ENCODE results near the gene SLC38A3.
"Not testable (repeated sequence)": the region's sequence is repeated elsewhere in the genome, so short reads cannot be mapped to it uniquely, and the experiment has no call there.

SLC38A3 gene

GRCh38 chr3:50211368-50211717 is 6.3 kb downstream of the SLC38A3 start:
- H3K9ac ChIP-seq (ENCODE audit: low read depth, low read length, poor library complexity); H3K4me1 ChIP-seq (ENCODE audit: control insufficient read depth in 2 of 2, insufficient read depth in 1 of 2, low read depth in 1 of 2, low read length in 2 of 2); H3K27ac ChIP-seq (replicated peaks; ENCODE audit: low read length); H2BK15ac ChIP-seq (ENCODE audit: low read length); H2BK12ac ChIP-seq (ENCODE audit: low read length); H3K36me3 ChIP-seq (replicated peaks in 1 of 2; ENCODE audit: control insufficient read depth in 2 of 2, insufficient read depth in 2 of 2, low read length in 2 of 2); H4K8ac ChIP-seq (ENCODE audit: low read depth, low read length); H3K4me3 ChIP-seq (ENCODE audit: low read length in 2 of 2); H3K14ac ChIP-seq (ENCODE audit: low read length); H2AK5ac ChIP-seq (ENCODE audit: low read depth, low read length); H3K4me2 ChIP-seq (ENCODE audit: insufficient read depth, low read length, poor library complexity, severe bottlenecking); H2BK120ac ChIP-seq (ENCODE audit: low read depth, low read length); H3K4ac ChIP-seq (ENCODE audit: low read length); DNase-seq (ENCODE audit: low spot score); H2BK5ac ChIP-seq (ENCODE audit: low read length); H4K91ac ChIP-seq (ENCODE audit: low read depth, low read length, poor library complexity); H3K23ac ChIP-seq (ENCODE audit: low read depth, low read length, poor library complexity); H3K9me3 ChIP-seq (replicated peaks in 1 of 2; ENCODE audit: control insufficient read depth in 2 of 2, insufficient read depth in 1 of 2, low read depth in 1 of 2, low read length in 2 of 2); H2AFZ ChIP-seq (ENCODE audit: low read length); H3K79me1 ChIP-seq (ENCODE audit: low read depth, low read length): not testable (repeated sequence)
- peaks cover 0 to 78% (median 7%) of the 10 kb centered on the region in 3 experiments for H3K27me3 ChIP-seq (ENCODE audit: control insufficient read depth in 3 of 3, insufficient read depth in 3 of 3, low read depth in 1 of 3, low read length in 3 of 3)
- WGBS, 2 donors (ENCODE audit: extremely low coverage in 2 of 2, insufficient read length in 2 of 2, insufficient replicate concordance in 1 of 2), result no CpG with 5 or more reads among the region's 5 CpGs
- peak overlapping the region; percentile 73 for H3K18ac ChIP-seq (ENCODE audit: low read length)

- H3K18ac ChIP-seq (ENCODE audit: low read length), result peak overlapping the region; percentile 50
- H3K27ac ChIP-seq (replicated peaks; ENCODE audit: low read length), result no peak overlapping the region
- H3K4me1 ChIP-seq (ENCODE audit: control insufficient read depth in 2 of 2, insufficient read depth in 1 of 2, low read depth in 1 of 2, low read length in 2 of 2), result peaks cover 0 to 7% of the 10 kb centered on the region in 2 donors
- no peaks in the 10 kb centered on the region for H3K9me3 ChIP-seq (replicated peaks in 1 of 2; ENCODE audit: control insufficient read depth in 2 of 2, insufficient read depth in 1 of 2, low read depth in 1 of 2, low read length in 2 of 2)
- no peak overlapping the region for H4K91ac ChIP-seq (ENCODE audit: low read depth, low read length, poor library complexity)
- no peak overlapping the region for H3K4me2 ChIP-seq (ENCODE audit: insufficient read depth, low read length, poor library complexity, severe bottlenecking)
- H3K14ac ChIP-seq (ENCODE audit: low read length), result no peak overlapping the region
- H4K8ac ChIP-seq (ENCODE audit: low read depth, low read length), result no peak overlapping the region
- H3K79me1 ChIP-seq (ENCODE audit: low read depth, low read length), result no peaks in the 10 kb centered on the region
- H2BK5ac ChIP-seq (ENCODE audit: low read length), result no peak overlapping the region
- DNase-seq (ENCODE audit: low spot score), result no peak
- no peak overlapping the region for H2BK120ac ChIP-seq (ENCODE audit: low read depth, low read length)
- no peak overlapping the region for H3K9ac ChIP-seq (ENCODE audit: low read depth, low read length, poor library complexity)
- H3K23ac ChIP-seq (ENCODE audit: low read depth, low read length, poor library complexity), result no peak overlapping the region
- no peaks in the 10 kb centered on the region for H3K36me3 ChIP-seq (replicated peaks in 1 of 2; ENCODE audit: control insufficient read depth in 2 of 2, insufficient read depth in 2 of 2, low read length in 2 of 2)
- H3K4ac ChIP-seq (ENCODE audit: low read length), result no peak overlapping the region
- no peak overlapping the region for H2BK12ac ChIP-seq (ENCODE audit: low read length)
- H2AFZ ChIP-seq (ENCODE audit: low read length), result no peak overlapping the region
- H2BK15ac ChIP-seq (ENCODE audit: low read length), result peak overlapping the region; percentile 20
- H2AK5ac ChIP-seq (ENCODE audit: low read depth, low read length), result peak overlapping the region; percentile 59
- no peak overlapping the region for H3K4me3 ChIP-seq (ENCODE audit: low read length in 2 of 2)
- no CpG with 5 or more reads among the region's 2 CpGs for WGBS, 2 donors (ENCODE audit: extremely low coverage in 2 of 2, insufficient read length in 2 of 2, insufficient replicate concordance in 1 of 2)
- H3K27me3 ChIP-seq (ENCODE audit: control insufficient read depth in 3 of 3, insufficient read depth in 3 of 3, low read depth in 1 of 3, low read length in 3 of 3), result peaks cover 0 to 72% (median 1%) of the 10 kb centered on the region in 3 experiments
Measured at GRCh38 chr3:50211930-50212329, 6.9 kb downstream of the SLC38A3 start.

- Histone ChIP-seq H3K4me2 (ENCODE audit: insufficient read depth, low read length, poor library complexity, severe bottlenecking) (no peak overlapping the region), H3K36me3 (replicated peaks in 1 of 2; ENCODE audit: control insufficient read depth in 2 of 2, insufficient read depth in 2 of 2, low read length in 2 of 2) (no peaks in the 10 kb centered on the region), H3K9me3 (replicated peaks in 1 of 2; ENCODE audit: control insufficient read depth in 2 of 2, insufficient read depth in 1 of 2, low read depth in 1 of 2, low read length in 2 of 2) (no peaks in the 10 kb centered on the region), H2BK12ac (ENCODE audit: low read length) (no peak overlapping the region), H3K9ac (ENCODE audit: low read depth, low read length, poor library complexity) (no peak overlapping the region), H3K23ac (ENCODE audit: low read depth, low read length, poor library complexity) (no peak overlapping the region), H3K79me1 (ENCODE audit: low read depth, low read length) (no peaks in the 10 kb centered on the region), H3K4me1 (ENCODE audit: control insufficient read depth in 2 of 2, insufficient read depth in 1 of 2, low read depth in 1 of 2, low read length in 2 of 2) (peaks cover 0 to 7% of the 10 kb centered on the region in 2 donors), H2BK5ac (ENCODE audit: low read length) (no peak overlapping the region), H3K27me3 (ENCODE audit: control insufficient read depth in 3 of 3, insufficient read depth in 3 of 3, low read depth in 1 of 3, low read length in 3 of 3) (peaks cover 0 to 68% (median 0%) of the 10 kb centered on the region in 3 experiments), H2AFZ (ENCODE audit: low read length) (no peak overlapping the region), H2BK120ac (ENCODE audit: low read depth, low read length) (peak overlapping the region; percentile 77), H4K91ac (ENCODE audit: low read depth, low read length, poor library complexity) (no peak overlapping the region), H3K4me3 (ENCODE audit: low read length in 2 of 2) (no peak overlapping the region), H3K4ac (ENCODE audit: low read length) (no peak overlapping the region), H3K14ac (ENCODE audit: low read length) (no peak overlapping the region), H3K27ac (replicated peaks; ENCODE audit: low read length) (no peak overlapping the region), H4K8ac (ENCODE audit: low read depth, low read length) (no peak overlapping the region), H2AK5ac (ENCODE audit: low read depth, low read length) (peak overlapping the region; percentile 78), H3K18ac (ENCODE audit: low read length) (peak overlapping the region; percentile 74), H2BK15ac (ENCODE audit: low read length) (no peak overlapping the region)
- no CpG with 5 or more reads among the region's 4 CpGs for WGBS, 2 donors (ENCODE audit: extremely low coverage in 2 of 2, insufficient read length in 2 of 2, insufficient replicate concordance in 1 of 2)
- no peak for DNase-seq (ENCODE audit: low spot score)
Measured at GRCh38 chr3:50212502-50212901, 7.4 kb downstream of the SLC38A3 start.

GRCh38 chr3:50212971-50213370 is 7.9 kb downstream of the SLC38A3 start:
- Histone ChIP-seq H2BK12ac (ENCODE audit: low read length) (no peak overlapping the region), H3K4me3 (ENCODE audit: low read length in 2 of 2) (no peak overlapping the region), H3K18ac (ENCODE audit: low read length) (peak overlapping the region; percentile 74), H3K9ac (ENCODE audit: low read depth, low read length, poor library complexity) (no peak overlapping the region), H3K4ac (ENCODE audit: low read length) (no peak overlapping the region), H3K27me3 (ENCODE audit: control insufficient read depth in 3 of 3, insufficient read depth in 3 of 3, low read depth in 1 of 3, low read length in 3 of 3) (peaks cover 0 to 68% (median 0%) of the 10 kb centered on the region in 3 experiments), H3K4me1 (ENCODE audit: control insufficient read depth in 2 of 2, insufficient read depth in 1 of 2, low read depth in 1 of 2, low read length in 2 of 2) (peaks cover 0 to 7% of the 10 kb centered on the region in 2 donors), H2BK120ac (ENCODE audit: low read depth, low read length) (peak overlapping the region; percentile 77), H3K14ac (ENCODE audit: low read length) (no peak overlapping the region), H3K9me3 (replicated peaks in 1 of 2; ENCODE audit: control insufficient read depth in 2 of 2, insufficient read depth in 1 of 2, low read depth in 1 of 2, low read length in 2 of 2) (no peaks in the 10 kb centered on the region), H3K79me1 (ENCODE audit: low read depth, low read length) (no peaks in the 10 kb centered on the region), H4K8ac (ENCODE audit: low read depth, low read length) (no peak overlapping the region), H2BK15ac (ENCODE audit: low read length) (peak overlapping the region; percentile 31), H4K91ac (ENCODE audit: low read depth, low read length, poor library complexity) (no peak overlapping the region), H3K36me3 (replicated peaks in 1 of 2; ENCODE audit: control insufficient read depth in 2 of 2, insufficient read depth in 2 of 2, low read length in 2 of 2) (no peaks in the 10 kb centered on the region), H2AK5ac (ENCODE audit: low read depth, low read length) (peak overlapping the region; percentile 78), H3K23ac (ENCODE audit: low read depth, low read length, poor library complexity) (no peak overlapping the region), H2BK5ac (ENCODE audit: low read length) (no peak overlapping the region), H3K27ac (replicated peaks; ENCODE audit: low read length) (no peak overlapping the region), H3K4me2 (ENCODE audit: insufficient read depth, low read length, poor library complexity, severe bottlenecking) (no peak overlapping the region), H2AFZ (ENCODE audit: low read length) (no peak overlapping the region)
- no peak for DNase-seq (ENCODE audit: low spot score)
- WGBS, 2 donors (ENCODE audit: extremely low coverage in 2 of 2, insufficient read length in 2 of 2, insufficient replicate concordance in 1 of 2), result no CpG with 5 or more reads among the region's 3 CpGs
